Hepatocyte (in vitro differentiated cells): Measurements from ENCODE around the gene PTTG1IP2. TPM values are rescaled to one million over a fixed set of nuclear protein-coding genes. Genes with fewer than 3 reads are reported as not detected.
A peak's percentile ranks its signal among the peaks of the same experiment; 100 is the strongest.

Source experiments
- DNase-seq: peaks from one replicate; pipeline ENCODE4 v3.0.0-alpha.2; 2016; ENCODE audit warnings: low spot score
- H2AFZ ChIP-seq: fragments of 200-600 bp; sonication (generic); 2 replicates; pipeline ENCODE4 v1.6.0; 2016; ENCODE audit warnings: antibody characterized with exemption, mild to moderate bottlenecking
- H3K27ac ChIP-seq: fragments of 200-600 bp; sonication (generic); 2 replicates; pipeline ENCODE4 v1.5.1; 2016; ENCODE audit warnings: mild to moderate bottlenecking
- H3K27me3 ChIP-seq: fragments of 200-600 bp; sonication (generic); 2 replicates; pipeline ENCODE4 v1.6.1; 2016
- H3K36me3 ChIP-seq: fragments of 200-600 bp; sonication (generic); replicated peaks from 2 replicates; pipeline ENCODE4 v1.5.1; 2016; ENCODE audit warnings: low read depth; ENCODE audit not compliant: insufficient read depth
- H3K4me1 ChIP-seq: fragments of 200-600 bp; sonication (generic); 2 replicates; pipeline ENCODE4 v1.5.1; 2016; ENCODE audit warnings: mild to moderate bottlenecking, moderate library complexity; ENCODE audit not compliant: insufficient read depth
- H3K4me2 ChIP-seq: fragments of 200-600 bp; sonication (generic); 2 replicates; pipeline ENCODE4 v1.6.0; 2016
- H3K4me3 ChIP-seq: fragments of 200-600 bp; sonication (generic); 2 replicates; pipeline ENCODE4 v1.5.1; 2016; ENCODE audit warnings: mild to moderate bottlenecking
- H3K79me2 ChIP-seq: fragments of 200-600 bp; sonication (generic); 2 replicates; pipeline ENCODE4 v1.6.0; 2017; ENCODE audit warnings: mild to moderate bottlenecking
- H3K9me2 ChIP-seq: fragments of 200-600 bp; sonication (generic); replicated peaks from 2 replicates; pipeline ENCODE4 v1.6.0; 2017; ENCODE audit warnings: mild to moderate bottlenecking; ENCODE audit not compliant: insufficient read depth
- H3K9me3 ChIP-seq: fragments of 200-600 bp; sonication (generic); 2 replicates; pipeline ENCODE4 v1.5.1; 2016; ENCODE audit warnings: low read depth, mild to moderate bottlenecking
- H4K20me1 ChIP-seq: fragments of 200-600 bp; sonication (generic); 2 replicates; pipeline ENCODE4 v1.6.0; 2016; ENCODE audit warnings: mild to moderate bottlenecking; ENCODE audit not compliant: insufficient read depth, poor library complexity, severe bottlenecking
- EZH2 ChIP-seq: fragments of 200-600 bp; sonication (generic); IDR thresholded peaks from 2 replicates; pipeline ENCODE4 v1.6.1; 2016; ENCODE audit warnings: antibody characterized with exemption, mild to moderate bottlenecking, borderline replicate concordance
- EZH2phosphoT487 ChIP-seq: fragments of 200-600 bp; sonication (generic); IDR thresholded peaks from one replicate; pipeline ENCODE4 v1.6.1; 2018; ENCODE audit warnings: antibody characterized with exemption, mild to moderate bottlenecking, low read depth, moderate library complexity; ENCODE audit not compliant: unreplicated experiment, severe bottlenecking
- WGBS: methylation state at CpG from one replicate; pipeline ENCODE4 v1.1.6; 2016; ENCODE audit warnings: low lambda C conversion rate; ENCODE audit errors: missing lambda C conversion rate; 5-methylcytosine and 5-hydroxymethylcytosine counted together
- polyA plus RNA-seq: library from polyadenylated mRNA; unstranded; fragments of >200 nt; fragmentation: Nextera tagmentation; extraction: Ambion mirVana; gene quantifications from 2 replicates; pipeline ENCODE4 v1.2.1, GENCODE V29; 2016
- total RNA-seq: library from RNA; depleted of rRNA; stranded (reverse); fragments of >200 nt; gene quantifications from 2 replicates; pipeline ENCODE4 v1.2.3, GENCODE V29; 2014
- TF ChIP-seq, protein P1 (sequence below): fragments of 200-600 bp; sonication (generic); IDR thresholded peaks from 2 replicates; pipeline ENCODE4 v1.5.1; 2016; ENCODE audit warnings: antibody characterized with exemption, mild to moderate bottlenecking; ENCODE audit not compliant: poor library complexity

Gene PTTG1IP2
- total and polyA plus RNA-seq, 2 experiments from 2014 or later, result 0.63 TPM; not detected in 1

DNA sequence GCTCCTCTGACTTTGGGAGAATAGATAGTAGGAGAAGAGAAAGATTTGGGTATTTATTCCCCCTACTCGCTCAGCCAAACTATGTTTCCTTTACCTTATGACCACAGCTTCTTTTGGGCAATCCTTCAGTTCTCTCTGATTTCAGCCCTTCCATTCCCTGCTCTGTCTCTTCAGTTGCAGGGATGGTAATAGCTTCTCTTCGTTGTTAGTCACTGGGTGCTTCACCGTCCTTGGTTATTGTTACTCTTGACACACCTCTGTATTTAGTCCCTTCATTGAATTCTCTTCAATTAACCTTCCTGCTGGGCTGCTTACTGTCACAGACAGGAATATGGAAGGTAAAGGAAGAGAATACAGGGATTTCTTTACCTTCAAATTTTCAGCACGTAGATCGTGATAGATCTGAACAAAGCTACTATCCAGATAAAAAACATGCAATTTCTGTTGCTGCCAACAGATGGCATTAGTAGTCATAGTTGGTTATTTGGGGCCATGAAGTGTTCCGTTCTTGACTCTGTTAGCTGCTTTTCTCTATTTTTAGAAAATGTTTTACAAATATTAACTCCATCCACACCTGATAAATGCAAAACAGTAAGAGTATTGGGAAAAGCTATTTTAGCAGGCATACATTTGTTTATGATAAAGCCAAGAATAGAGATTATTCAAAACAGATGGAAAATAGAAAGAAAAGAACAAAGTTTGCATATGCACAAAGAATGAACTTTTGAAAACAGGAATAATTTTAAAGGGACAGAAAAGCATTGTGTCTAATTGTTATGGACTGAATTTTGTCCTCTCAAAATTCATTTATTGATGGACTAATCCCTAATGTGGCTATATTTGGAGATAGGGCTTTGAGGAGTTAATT, 14.0 kb upstream of the PTTG1IP2 start:
- Histone ChIP-seq H3K9me3 (no peaks in the 10 kb centered on the region), H3K36me3 (no peaks in the 10 kb centered on the region), H3K9me2 (no peaks in the 10 kb centered on the region), H4K20me1 (no peaks in the 10 kb centered on the region), H3K4me1 (peaks cover 5% of the 10 kb centered on the region), H3K27ac (no peak overlapping the region), H3K27me3 (no peaks in the 10 kb centered on the region), H3K4me3 (no peak overlapping the region), H3K4me2 (peak overlapping the region; percentile 75), H3K79me2 (no peaks in the 10 kb centered on the region), H2AFZ (peak overlapping the region; percentile 72)
- no peak for TF ChIP-seq EZH2
- TF ChIP-seq, protein P1, sequence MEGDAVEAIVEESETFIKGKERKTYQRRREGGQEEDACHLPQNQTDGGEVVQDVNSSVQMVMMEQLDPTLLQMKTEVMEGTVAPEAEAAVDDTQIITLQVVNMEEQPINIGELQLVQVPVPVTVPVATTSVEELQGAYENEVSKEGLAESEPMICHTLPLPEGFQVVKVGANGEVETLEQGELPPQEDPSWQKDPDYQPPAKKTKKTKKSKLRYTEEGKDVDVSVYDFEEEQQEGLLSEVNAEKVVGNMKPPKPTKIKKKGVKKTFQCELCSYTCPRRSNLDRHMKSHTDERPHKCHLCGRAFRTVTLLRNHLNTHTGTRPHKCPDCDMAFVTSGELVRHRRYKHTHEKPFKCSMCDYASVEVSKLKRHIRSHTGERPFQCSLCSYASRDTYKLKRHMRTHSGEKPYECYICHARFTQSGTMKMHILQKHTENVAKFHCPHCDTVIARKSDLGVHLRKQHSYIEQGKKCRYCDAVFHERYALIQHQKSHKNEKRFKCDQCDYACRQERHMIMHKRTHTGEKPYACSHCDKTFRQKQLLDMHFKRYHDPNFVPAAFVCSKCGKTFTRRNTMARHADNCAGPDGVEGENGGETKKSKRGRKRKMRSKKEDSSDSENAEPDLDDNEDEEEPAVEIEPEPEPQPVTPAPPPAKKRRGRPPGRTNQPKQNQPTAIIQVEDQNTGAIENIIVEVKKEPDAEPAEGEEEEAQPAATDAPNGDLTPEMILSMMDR, result peak; percentile 79
- peak; percentile 51 for DNase-seq
- 33% methylated on average over 6 of the region's 6 CpGs for WGBS

DNA sequence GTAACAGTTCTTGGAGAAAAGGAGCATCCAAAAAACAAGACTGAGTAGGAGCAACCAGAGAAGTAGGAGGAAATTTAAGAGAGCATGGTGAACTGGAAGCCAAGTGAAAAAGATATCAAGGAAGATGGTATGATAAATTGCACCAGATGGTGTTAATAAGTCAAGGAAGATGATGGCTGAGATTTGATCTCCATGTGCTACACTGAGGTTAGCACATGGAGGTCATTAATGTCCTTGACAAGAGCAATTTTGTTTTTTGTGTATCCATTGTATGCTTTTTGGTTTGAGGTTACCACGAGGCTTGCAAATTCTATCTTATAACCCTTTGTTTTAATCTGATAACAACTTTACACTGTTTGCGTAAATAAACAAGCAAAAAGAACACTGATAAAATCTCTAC, 11.3 kb upstream of the PTTG1IP2 start:
- no peaks in the 10 kb centered on the region for H4K20me1 ChIP-seq
- no peaks in the 10 kb centered on the region for H3K9me2 ChIP-seq
- H3K27ac ChIP-seq, result no peak overlapping the region
- H3K4me1 ChIP-seq, result peaks cover 5% of the 10 kb centered on the region
- no peak for DNase-seq
- H3K79me2 ChIP-seq, result no peaks in the 10 kb centered on the region
- WGBS, result 67% methylated on average over 2 of the region's 2 CpGs
- H3K27me3 ChIP-seq, result no peaks in the 10 kb centered on the region
- TF ChIP-seq EZH2, result no peak
- TF ChIP-seq EZH2phosphoT487, result no peak
- TF ChIP-seq, protein P1, result no peak
- no peak overlapping the region for H2AFZ ChIP-seq
- no peak overlapping the region for H3K4me2 ChIP-seq
- no peaks in the 10 kb centered on the region for H3K9me3 ChIP-seq
- H3K36me3 ChIP-seq, result no peaks in the 10 kb centered on the region
- no peak overlapping the region for H3K4me3 ChIP-seq

DNA sequence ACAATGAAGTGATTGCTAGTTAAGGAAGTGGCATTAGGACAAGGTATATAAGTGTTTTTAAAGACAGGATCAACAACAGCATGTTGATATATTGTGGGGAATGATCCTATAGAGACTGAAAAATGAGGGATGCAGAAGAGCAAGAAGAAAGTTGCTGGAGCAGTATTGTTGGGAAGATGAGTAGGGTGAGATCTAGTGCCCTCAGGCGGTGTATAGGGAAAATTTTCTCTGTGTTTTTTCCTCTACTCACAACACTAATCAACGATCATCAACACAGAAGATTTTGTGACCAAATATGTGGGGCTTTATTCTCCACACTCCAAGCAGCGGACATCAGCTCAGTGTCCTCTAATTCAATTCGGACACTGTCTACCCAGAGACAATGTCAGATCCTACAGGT, 9.6 kb upstream of the PTTG1IP2 start:
- Histone ChIP-seq H3K9me3 (no peaks in the 10 kb centered on the region), H4K20me1 (no peaks in the 10 kb centered on the region), H3K36me3 (no peaks in the 10 kb centered on the region), H3K27ac (no peak overlapping the region), H3K4me2 (no peak overlapping the region), H2AFZ (no peak overlapping the region), H3K79me2 (no peaks in the 10 kb centered on the region), H3K27me3 (no peaks in the 10 kb centered on the region), H3K9me2 (no peaks in the 10 kb centered on the region), H3K4me3 (no peak overlapping the region), H3K4me1 (no peaks in the 10 kb centered on the region)
- DNase-seq, result no peak
- WGBS, result 65% methylated on average over 4 of the region's 4 CpGs
- TF ChIP-seq EZH2, result no peak
- no peak for TF ChIP-seq EZH2phosphoT487
- TF ChIP-seq, protein P1, result peak; percentile 19
